NCI-H774 (cell line): Measurements from ENCODE around the gene TFCP2.
"Not testable (repeated sequence)": the region's sequence is repeated elsewhere in the genome, so short reads cannot be mapped to it uniquely, and the experiment has no call there.

Source experiments
- DNase-seq: peaks from one replicate; lab custom pipeline; 2025; lab: John Stamatoyannopoulos, UW

TFCP2 gene

GRCh38 chr12:51082561-51083125, 90.3 kb downstream of the TFCP2 start:
- no peak for DNase-seq

- no peak for DNase-seq
Measured at GRCh38 chr12:51081421-51081820, 91.5 kb downstream of the TFCP2 start.

GRCh38 chr12:51080136-51080535, 92.8 kb downstream of the TFCP2 start:
- DNase-seq: no peak

- not testable (repeated sequence) for DNase-seq
Measured at GRCh38 chr12:51078866-51079265, 94.1 kb downstream of the TFCP2 start.

GRCh38 chr12:51078346-51078745, 94.6 kb downstream of the TFCP2 start:
- DNase-seq: not testable (repeated sequence)

DNA sequence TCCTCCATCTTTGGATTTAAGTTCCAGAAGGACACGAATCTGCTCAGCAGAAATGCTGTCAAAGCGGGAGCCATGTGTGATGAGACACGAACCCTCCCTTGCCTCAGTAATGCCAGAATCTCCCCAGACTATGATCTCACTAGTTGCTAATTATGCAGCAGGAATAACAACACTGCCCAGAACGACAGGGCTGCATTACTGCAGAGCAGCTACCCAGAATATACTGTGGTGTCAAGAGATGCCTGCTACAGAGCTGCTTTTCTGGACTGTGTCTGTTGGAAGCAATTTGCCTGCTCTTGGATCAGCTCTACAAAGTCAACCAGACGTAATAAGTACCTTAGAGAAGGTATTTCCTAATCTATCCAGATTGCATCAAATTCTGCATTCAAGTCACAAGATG, 95.0 kb downstream of the TFCP2 start:
- no peak for DNase-seq

DNA sequence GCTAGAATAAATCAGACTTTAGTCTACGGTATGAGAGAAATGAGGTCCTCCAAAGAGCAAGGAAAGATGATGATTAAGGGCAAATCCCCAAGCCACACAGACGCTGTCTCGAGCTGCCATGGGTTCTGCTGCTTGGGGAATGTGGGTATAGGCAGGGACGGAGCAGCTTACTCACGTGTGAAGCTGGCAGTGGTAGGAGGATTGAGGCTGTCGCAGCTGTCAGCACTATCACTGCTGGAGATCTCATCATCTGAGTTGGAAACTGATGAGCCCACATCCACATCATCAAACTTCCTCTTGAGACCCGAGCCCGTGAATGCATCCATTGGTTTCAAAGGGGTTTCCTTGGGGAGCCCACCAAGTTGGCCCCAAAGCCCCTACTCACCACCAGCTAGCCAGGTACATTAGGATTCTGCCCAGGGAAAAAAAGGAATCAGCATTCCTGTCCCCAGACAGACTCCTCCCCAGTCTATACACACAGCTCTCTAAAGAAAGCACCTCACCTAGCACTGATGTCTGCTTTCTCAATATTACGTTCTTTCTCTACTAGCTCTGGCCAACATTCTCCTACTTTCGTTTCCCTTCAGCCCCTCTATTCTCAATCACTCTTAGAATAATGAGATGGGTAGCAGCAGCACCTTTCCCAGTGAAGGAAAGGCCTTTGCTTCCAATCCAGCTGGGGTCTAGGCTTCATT, 96.6 kb downstream of the TFCP2 start:
- no peak for DNase-seq

GRCh38 chr12:51075390-51075789, 97.5 kb downstream of the TFCP2 start:
- no peak for DNase-seq

DNA sequence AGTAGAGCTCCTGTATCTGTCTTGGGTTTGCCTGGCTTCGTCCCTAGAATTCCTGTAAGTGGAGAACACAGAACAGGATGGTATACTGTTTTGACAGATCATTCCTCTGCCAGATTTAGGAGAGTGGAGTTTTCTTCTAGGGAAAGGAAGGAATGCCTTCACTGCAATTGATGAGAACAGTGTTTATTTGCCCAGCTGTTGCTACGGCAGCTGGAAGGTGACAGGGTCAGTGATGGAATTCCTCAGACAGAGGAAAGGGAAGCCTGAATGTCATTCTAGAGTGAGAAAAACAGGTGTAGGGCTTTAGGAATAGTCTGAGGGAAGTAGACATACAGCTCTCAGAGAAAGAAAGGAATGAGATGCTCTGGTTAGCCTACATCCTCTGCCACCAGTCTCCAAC, 101.3 kb downstream of the TFCP2 start:
- DNase-seq: no peak

DNA sequence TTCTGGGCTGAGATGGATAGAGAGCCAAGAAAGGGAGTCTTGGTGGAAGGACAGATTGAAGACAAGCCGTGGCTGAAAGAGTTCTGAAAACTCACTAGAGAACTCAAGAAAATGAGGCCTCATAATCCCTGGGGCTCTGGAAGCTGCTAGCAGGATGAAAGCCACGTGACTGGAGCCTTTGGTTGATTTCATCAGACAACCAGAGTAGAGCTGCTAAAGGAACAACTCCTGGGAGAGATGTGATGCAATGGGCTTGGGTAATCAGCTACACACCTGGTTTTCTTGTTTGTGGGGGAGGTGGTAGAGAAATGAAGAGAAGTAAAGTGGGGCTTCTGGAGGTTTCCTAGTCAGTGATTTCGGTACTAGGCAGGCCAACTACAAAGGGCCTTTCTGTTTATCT, 102.9 kb downstream of the TFCP2 start:
- no peak for DNase-seq

- DNase-seq: no peak
Measured at GRCh38 chr12:51067771-51068170, 105.2 kb downstream of the TFCP2 start.

DNA sequence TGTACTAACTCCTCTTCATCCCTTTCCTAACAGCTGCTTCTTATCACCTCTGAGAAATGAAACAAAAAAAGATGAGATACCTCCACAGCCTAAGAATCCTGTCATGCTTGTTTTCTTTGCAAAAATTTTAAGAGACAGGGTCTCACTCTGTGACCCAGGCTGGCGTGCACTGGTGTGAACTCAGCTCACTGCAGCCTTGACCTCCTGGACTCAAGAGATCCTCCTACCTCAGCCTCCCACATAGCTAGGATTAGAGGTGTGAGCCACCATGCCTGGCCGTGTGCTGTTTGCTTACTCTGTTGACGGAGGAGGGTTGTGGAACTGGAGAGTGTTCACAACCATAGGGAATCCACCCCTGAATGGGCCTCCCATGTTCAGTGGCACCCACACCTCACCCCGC, 105.7 kb downstream of the TFCP2 start:
- no peak for DNase-seq

- DNase-seq: no peak
Measured at GRCh38 chr12:51065530-51065929, 107.4 kb downstream of the TFCP2 start.

GRCh38 chr12:51062631-51063397, 110.1 kb downstream of the TFCP2 start:
- no peak for DNase-seq

GRCh38 chr12:51059086-51059485, 113.8 kb downstream of the TFCP2 start:
- no peak for DNase-seq

DNA sequence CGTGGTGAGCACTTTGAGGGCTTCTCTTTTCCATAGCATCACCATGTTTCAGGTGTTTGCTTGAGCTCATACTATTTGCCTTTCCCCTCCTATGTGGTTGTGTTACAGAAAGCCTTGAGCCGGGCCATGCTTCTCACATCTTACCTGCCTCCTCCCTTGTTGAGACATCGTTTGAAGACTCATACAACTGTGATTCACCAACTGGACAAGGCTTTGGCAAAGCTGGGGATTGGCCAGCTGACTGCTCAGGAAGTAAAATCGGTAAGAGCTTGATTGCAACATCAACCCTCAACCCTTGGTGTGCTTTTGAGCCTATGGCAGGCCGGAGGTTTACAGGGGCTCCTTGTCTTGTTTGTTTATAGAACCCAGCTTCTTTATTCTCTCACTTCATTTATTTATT, 116.7 kb downstream of the TFCP2 start:
- no peak for DNase-seq

GRCh38 chr12:51055060-51055459, 117.9 kb downstream of the TFCP2 start:
- no peak for DNase-seq

DNA sequence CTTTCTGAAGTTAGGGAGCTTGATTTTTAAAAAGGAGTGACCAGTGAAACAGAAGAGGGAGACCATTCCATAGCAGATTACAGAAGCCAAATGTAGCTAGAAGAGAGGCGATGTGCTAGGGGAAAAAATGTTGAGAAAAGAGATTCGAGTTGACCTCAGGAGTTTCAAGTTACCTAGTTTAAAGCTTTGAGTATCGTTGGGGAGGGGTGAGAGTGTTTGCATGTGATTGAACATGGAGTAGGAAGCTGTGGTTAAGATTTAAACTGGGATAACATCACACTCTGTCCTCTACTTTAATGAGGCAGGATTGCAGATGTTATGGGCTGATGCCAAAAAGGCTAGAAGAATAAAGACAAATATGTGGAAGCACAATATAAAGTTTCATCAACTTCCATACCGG, 121.1 kb downstream of the TFCP2 start:
- DNase-seq: no peak

DNA sequence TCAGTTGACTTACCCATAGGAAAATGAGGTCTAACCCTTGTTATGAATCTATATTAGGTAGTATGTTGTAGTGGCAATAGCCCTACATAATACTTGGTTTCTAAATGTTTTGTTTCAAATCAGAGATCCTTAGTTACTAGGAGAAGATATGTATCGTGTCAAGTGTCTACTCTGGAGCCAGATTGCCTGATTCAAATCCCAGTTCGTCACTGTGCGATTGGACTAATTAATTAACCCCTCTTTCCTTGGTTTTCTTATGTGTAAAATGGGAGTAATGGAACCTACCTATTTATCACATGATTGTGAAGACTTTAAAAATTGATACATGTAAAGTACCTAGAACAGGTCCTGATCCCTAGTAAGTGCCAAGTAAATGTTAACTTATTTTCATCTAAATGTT, 123.4 kb downstream of the TFCP2 start:
- no peak for DNase-seq

- no peak for DNase-seq
Measured at GRCh38 chr12:51048661-51049251, 124.2 kb downstream of the TFCP2 start.

DNA sequence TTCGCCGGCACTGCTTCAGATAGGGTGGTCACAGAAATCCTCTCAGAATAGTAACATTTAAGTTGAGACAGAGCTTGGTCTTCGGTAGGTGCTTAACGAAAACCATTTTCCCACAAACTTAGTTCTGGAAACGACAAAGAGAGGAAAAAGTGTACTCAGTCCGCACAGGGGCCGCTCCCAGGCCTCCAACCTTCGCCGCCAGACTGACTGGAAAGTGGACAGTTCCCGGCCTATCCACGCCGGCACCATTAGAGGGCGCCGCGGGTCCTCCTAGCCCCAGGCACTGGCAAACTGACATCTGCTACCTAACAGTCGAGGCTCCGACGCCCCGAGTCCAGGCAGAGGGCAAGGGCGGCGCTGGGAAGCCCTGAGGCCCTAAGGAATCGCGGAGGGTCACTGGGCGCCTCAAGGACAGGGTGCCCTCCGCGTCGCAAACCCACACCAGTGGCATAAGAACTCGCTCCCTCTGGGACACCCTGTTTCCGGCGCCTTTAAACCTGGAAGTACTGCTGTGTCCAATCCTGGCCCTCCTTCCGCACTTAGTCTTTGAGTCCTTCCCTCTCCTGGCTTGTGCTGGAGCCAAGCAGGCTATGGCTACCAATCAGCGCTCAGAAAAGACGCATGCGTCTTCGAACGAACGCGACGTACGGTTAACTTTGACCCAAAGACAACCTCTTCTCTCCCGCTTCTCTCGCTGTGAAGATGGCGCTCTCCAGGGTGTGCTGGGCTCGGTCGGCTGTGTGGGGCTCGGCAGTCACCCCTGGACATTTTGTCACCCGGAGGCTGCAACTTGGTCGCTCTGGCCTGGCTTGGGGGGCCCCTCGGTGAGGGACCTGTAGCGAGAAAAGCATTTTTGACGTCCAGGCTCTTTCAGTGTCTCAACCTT, 125.0 kb downstream of the TFCP2 start, which contains the start of gene LETMD1:
TSS of gene LETMD1 (plus strand) at position 673 of the 886 bp plus-strand sequence. CDS start at position 703, 30 bp downstream.
- peak; percentile 99 for DNase-seq
